ENCODE measurements around the gene CLCN7.

DNA sequence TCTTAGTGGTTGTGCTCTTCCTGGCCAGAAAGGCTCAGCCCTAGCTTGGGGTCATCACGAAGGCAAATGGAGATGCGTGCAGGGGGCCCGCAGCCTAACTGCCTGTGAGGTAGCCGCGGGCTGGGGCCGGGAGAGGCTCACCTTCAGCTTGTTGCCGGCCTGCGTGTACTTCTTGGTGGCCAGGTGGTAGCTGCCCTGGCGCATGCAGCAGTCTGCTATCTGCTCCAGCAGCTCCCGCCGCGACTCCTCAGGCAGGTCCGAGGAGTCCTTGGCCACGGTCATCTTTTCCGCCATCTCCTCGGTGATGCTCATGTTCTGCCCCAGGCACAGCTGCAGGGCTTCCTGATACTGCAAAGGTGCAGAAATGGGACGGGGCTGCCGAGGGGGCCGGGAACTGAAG lies 45.6 kb upstream of the CLCN7 start:
- TF ChIP-seq CTCF (conservative IDR thresholded peaks at IDR 0.05; ENCODE audit: low read depth, low read length) (no peak), EZH2 (IDR thresholded peaks at IDR 0.05; ENCODE audit: low read length, unreplicated experiment) (no peak), EZH2phosphoT487 (IDR thresholded peaks at IDR 0.05; ENCODE audit: borderline replicate concordance, low read length) (no peak)

Measured in PC-3 (cell line).